ENCODE results near the gene POU6F1. TPM values are rescaled to one million over a fixed set of nuclear protein-coding genes. Genes with fewer than 3 reads are reported as not detected.

POU6F1 gene
- total and polyA plus RNA-seq, 2 experiments from 2014 or later: 3.2 to 6.3 TPM

DNA sequence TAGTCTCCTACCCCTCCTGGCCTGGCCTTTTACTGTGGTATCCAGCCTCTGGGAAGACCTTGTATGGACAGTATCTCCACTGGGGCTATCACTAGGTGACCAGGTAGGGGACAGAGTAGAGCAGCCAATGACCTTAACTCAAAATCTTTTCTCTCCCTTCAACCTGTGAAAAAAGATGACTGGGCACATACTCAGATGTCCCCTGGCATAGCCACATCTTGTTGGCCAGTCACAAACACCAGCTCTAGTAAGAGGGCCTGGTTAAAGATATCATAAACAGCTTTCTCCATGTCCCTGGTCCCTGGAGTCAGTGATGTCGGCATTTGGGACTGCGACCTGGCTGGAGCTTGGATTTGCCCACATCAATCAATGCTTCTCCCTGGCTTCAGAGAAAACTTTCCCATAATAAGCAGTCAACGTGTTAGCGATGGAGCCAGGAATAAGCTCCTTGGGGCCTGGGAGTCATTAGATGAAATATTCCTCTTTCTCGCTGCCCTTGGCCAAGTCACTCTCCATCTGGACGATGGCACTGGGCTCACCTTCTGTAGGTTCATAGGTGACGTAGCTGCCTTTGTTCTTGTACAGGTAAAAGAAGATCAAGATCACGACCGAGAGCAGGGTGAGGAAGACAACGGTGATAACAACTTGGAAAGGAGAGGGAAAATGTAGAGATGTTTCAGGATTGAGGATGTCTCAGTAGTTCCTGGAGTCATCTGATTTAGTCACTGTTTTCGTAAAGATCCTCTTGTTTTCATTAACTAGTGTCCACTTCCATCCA, 27.8 kb upstream of the POU6F1 start:
- Histone ChIP-seq H4K20me1 (ENCODE audit: insufficient read depth, poor library complexity, severe bottlenecking) (no peaks in the 10 kb centered on the region), H3K4me3 (no peak overlapping the region), H3K4me2 (no peak overlapping the region), H3K4me1 (ENCODE audit: insufficient read depth) (peaks cover 9% of the 10 kb centered on the region), H3K9me2 (replicated peaks; ENCODE audit: insufficient read depth) (no peaks in the 10 kb centered on the region), H3K9me3 (ENCODE audit: low read depth) (no peaks in the 10 kb centered on the region), H3K27me3 (no peaks in the 10 kb centered on the region), H3K27ac (peak overlapping the region; percentile 46), H3K79me2 (peaks cover 10% of the 10 kb centered on the region), H2AFZ (no peak overlapping the region), H3K36me3 (replicated peaks; ENCODE audit: insufficient read depth, low read depth) (peaks cover 5% of the 10 kb centered on the region)
- DNase-seq (ENCODE audit: low spot score): no peak
- 96% methylated on average over 11 of the region's 11 CpGs for WGBS (ENCODE audit: low lambda C conversion rate, missing lambda C conversion rate)
- TF ChIP-seq, protein P1, sequence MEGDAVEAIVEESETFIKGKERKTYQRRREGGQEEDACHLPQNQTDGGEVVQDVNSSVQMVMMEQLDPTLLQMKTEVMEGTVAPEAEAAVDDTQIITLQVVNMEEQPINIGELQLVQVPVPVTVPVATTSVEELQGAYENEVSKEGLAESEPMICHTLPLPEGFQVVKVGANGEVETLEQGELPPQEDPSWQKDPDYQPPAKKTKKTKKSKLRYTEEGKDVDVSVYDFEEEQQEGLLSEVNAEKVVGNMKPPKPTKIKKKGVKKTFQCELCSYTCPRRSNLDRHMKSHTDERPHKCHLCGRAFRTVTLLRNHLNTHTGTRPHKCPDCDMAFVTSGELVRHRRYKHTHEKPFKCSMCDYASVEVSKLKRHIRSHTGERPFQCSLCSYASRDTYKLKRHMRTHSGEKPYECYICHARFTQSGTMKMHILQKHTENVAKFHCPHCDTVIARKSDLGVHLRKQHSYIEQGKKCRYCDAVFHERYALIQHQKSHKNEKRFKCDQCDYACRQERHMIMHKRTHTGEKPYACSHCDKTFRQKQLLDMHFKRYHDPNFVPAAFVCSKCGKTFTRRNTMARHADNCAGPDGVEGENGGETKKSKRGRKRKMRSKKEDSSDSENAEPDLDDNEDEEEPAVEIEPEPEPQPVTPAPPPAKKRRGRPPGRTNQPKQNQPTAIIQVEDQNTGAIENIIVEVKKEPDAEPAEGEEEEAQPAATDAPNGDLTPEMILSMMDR (IDR thresholded peaks at IDR 0.05; ENCODE audit: poor library complexity): no peak
- TF ChIP-seq EZH2 (IDR thresholded peaks at IDR 0.05; ENCODE audit: borderline replicate concordance) (no peak), EZH2phosphoT487 (IDR thresholded peaks at IDR 0.05; ENCODE audit: low read depth, severe bottlenecking, unreplicated experiment) (no peak)

DNA sequence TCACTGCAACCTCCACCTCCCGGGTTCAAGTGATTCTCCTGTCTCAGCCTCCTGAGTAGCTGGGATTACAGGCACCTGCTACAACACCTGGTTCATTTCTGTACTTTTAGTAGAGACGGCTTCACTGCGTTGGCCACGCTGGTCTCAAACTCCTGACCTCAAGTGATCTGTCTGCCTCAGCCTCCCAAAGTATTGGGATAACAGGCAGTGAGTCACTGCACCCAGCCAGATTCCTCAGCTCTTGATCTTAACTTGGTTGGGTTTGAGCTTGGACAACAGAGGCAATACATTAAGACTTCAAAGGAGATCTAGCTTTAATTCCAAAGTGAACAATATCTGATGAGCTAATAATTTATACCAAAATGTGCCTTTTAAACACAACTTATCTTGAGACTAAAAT, 26.4 kb upstream of the POU6F1 start:
- Histone ChIP-seq H3K9me3 (ENCODE audit: low read depth) (no peaks in the 10 kb centered on the region), H3K27me3 (no peaks in the 10 kb centered on the region), H3K9me2 (replicated peaks; ENCODE audit: insufficient read depth) (no peaks in the 10 kb centered on the region), H3K4me2 (no peak overlapping the region), H4K20me1 (ENCODE audit: insufficient read depth, poor library complexity, severe bottlenecking) (peaks cover 2% of the 10 kb centered on the region), H3K79me2 (peaks cover 24% of the 10 kb centered on the region), H3K4me3 (no peak overlapping the region), H3K36me3 (replicated peaks; ENCODE audit: insufficient read depth, low read depth) (peaks cover 5% of the 10 kb centered on the region), H2AFZ (no peak overlapping the region), H3K27ac (no peak overlapping the region), H3K4me1 (ENCODE audit: insufficient read depth) (peaks cover 9% of the 10 kb centered on the region)
- DNase-seq (ENCODE audit: low spot score): no peak
- TF ChIP-seq, protein P1 (IDR thresholded peaks at IDR 0.05; ENCODE audit: poor library complexity): no peak
- TF ChIP-seq EZH2 (IDR thresholded peaks at IDR 0.05; ENCODE audit: borderline replicate concordance) (no peak), EZH2phosphoT487 (IDR thresholded peaks at IDR 0.05; ENCODE audit: low read depth, severe bottlenecking, unreplicated experiment) (no peak)
- 78% methylated on average over 4 of the region's 4 CpGs for WGBS (ENCODE audit: low lambda C conversion rate, missing lambda C conversion rate)

DNA sequence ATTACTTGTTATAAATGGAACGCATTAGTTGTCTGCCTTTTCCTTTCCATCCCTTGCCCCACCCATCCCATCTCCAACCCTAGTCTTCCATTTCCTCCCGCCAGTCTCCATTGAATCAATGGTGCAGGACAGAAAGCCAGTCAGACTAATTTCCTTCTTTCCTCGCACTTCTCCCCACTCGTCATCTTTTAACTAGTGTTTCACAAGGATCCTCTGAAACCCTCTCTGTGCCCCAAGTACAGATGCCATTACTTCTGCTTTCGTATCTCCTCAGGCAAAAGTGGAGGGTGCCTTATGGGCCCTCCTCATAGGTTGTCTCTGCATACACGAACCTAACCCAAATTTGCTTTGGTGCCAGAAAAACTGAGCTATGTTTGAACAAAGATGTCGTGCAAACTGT, 25.0 kb upstream of the POU6F1 start:
- Histone ChIP-seq H3K79me2 (peaks cover 24% of the 10 kb centered on the region), H3K36me3 (replicated peaks; ENCODE audit: insufficient read depth, low read depth) (peaks cover 5% of the 10 kb centered on the region), H3K4me2 (no peak overlapping the region), H3K27ac (no peak overlapping the region), H3K9me2 (replicated peaks; ENCODE audit: insufficient read depth) (no peaks in the 10 kb centered on the region), H3K4me1 (ENCODE audit: insufficient read depth) (peaks cover 9% of the 10 kb centered on the region), H3K9me3 (ENCODE audit: low read depth) (no peaks in the 10 kb centered on the region), H3K4me3 (no peak overlapping the region), H4K20me1 (ENCODE audit: insufficient read depth, poor library complexity, severe bottlenecking) (peaks cover 2% of the 10 kb centered on the region), H2AFZ (no peak overlapping the region), H3K27me3 (no peaks in the 10 kb centered on the region)
- DNase-seq (ENCODE audit: low spot score): no peak
- 95% methylated on average over 7 of the region's 7 CpGs for WGBS (ENCODE audit: low lambda C conversion rate, missing lambda C conversion rate)
- TF ChIP-seq, protein P1 (IDR thresholded peaks at IDR 0.05; ENCODE audit: poor library complexity): no peak

Measured in hepatocyte (in vitro differentiated cells).